Measurements from ENCODE around the gene CCHCR1.
A peak's percentile ranks its signal among the peaks of the same experiment; 100 is the strongest.

The CCHCR1 gene

GRCh38 chr6:31161216-31162126 is 3.9 kb upstream of the CCHCR1 start:
- DNase-seq, result no peak

DNA sequence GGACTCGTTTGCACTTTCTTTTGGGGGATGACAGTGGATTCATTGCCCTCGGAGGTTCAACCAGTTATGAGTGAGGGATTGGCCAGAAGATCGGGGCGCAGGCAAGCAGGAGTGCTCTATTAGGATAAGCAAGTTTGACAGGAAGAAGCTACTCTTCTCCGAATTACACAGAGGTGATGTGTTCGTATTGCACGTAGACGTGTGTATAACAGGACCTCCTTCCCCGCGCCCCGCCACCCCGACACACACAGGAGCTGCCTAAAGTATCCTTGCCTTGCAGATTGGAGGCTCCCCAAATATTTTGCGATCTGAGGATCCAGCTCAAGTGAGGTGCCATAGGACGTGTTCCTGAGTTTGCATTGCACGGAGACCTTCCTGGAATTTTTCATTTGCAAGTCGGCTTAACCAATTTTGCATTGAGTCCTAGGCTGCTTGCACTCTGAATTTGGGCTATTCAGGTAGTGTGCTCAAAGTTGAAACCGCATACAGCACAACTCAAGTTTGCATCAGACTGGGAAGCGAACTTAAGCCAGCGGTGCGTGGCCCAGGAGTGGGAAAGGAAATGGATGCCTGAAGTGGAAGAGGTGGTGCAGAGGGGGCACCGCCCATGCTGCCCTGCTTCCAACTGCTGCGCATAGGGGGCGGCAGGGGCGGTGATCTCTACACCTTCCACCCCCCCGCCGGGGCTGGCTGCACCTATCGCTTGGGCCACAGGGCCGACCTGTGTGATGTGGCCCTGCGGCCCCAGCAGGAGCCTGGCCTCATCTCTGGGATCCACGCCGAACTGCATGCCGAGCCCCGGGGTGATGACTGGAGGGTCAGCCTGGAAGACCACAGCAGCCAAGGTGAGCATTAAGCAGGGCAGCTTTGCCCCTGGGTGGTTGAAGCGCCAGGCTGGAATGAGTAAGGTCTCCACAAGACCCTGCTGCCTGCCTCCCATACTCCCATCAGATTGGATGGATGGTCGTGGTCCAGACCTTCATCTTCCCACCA is 1.6 kb upstream of the CCHCR1 start:
- DNase-seq, result no peak

GRCh38 chr6:31158140-31158862 is 699 bp upstream of the CCHCR1 start, which contains the start of gene TCF19:
TSS of gene TCF19 (plus strand) at chr6:31158589. CDS start at chr6:31159470, 881 bp downstream.
- DNase-seq, result peak; percentile 99

DNA sequence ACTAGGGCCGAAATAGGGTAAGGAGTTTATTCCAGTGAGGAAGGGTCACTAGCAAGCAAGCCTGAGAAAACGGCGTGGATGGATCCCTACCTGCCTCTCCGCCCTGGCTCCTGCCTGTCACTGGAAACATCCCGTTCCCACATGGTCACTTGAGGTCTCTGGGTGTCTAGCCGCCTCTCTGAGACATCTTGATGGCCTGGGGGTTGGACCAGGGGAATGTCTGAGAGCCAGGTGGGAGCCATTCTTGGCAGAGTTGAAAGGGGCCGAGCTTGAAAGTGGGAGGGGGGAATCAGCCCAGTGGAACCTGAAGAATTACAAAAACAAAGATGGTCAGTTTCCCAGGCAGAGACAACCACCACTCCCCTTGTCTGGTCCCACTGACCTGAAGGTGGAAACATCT is 961 bp downstream of the CCHCR1 start:
- no peak for DNase-seq

GRCh38 chr6:31154436-31154835 is 3.2 kb downstream of the CCHCR1 start:
- DNase-seq, result no peak

DNA sequence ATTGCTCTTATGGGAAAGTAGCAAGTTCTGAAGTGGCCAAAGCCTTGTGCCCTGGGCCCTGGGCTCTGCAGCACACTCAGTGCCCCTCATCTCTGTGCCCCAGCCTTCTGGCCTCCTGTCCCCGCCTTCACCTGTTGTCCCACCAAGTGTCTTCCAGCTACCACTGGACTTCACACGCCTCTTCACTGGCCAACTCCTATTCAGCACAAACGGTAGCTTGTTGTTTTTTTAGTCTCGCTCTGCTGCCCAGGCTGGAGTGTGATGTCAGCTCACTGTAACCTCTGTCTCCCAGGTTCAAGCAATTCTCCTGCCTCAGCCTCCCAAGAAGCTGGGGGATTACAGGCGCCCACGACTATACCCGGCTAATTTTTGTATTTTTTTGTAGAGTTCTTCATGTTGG is 4.8 kb downstream of the CCHCR1 start:
- no peak for DNase-seq

GRCh38 chr6:31149827-31150447 is 7.7 kb downstream of the CCHCR1 start:
- no peak for DNase-seq

DNA sequence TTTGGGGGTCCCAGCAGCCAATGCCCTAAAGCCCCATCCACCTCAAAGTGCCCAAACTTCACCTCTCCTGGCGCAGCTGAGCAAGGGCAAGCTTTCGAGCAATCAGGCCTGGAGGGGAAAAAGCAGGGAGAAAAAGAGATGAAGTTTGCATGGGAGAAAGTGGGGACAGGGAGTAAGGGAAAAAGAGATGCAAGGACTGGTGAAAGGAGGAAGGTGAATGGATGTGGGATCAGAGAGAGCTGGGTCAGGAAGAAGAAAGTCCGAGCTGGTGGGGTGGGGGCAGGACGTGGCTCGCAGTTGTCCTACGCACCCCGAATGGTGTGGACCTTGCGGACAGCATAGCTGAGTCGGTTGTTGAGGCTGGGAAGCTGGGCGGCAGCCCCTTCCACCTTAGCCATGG is 12.2 kb downstream of the CCHCR1 start:
- DNase-seq, result no peak

GRCh38 chr6:31144970-31145340 is 12.6 kb downstream of the CCHCR1 start:
- DNase-seq, result no peak

- no peak for DNase-seq
These were observed 13.2 kb downstream of the CCHCR1 start for GRCh38 chr6:31144296-31144969.

- DNase-seq, result peak; percentile 32
These were observed 14.5 kb downstream of the CCHCR1 start for GRCh38 chr6:31143148-31143547.

- peak; percentile 39 for DNase-seq
These were observed 15.2 kb downstream of the CCHCR1 start for GRCh38 chr6:31142361-31142761.

DNA sequence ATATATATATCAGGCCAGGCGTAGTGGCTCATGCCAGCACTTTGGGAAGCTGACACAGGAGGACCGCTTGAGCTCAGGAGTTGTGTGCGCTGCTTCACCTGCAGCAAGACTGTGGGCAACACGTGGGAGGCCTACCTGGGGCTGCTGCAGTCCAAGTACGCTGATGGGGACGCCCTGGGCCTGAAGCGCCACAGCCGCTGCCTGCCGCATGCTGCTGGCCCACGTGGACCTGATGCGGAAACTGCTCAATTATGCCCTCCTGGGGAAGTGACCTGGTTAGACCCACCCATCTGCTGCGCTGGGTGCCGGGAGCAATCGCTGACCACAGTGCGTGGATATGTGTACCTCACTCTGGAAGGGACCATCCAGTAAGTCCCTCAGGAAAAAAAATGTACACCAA is 17.0 kb downstream of the CCHCR1 start:
- no peak for DNase-seq

DNA sequence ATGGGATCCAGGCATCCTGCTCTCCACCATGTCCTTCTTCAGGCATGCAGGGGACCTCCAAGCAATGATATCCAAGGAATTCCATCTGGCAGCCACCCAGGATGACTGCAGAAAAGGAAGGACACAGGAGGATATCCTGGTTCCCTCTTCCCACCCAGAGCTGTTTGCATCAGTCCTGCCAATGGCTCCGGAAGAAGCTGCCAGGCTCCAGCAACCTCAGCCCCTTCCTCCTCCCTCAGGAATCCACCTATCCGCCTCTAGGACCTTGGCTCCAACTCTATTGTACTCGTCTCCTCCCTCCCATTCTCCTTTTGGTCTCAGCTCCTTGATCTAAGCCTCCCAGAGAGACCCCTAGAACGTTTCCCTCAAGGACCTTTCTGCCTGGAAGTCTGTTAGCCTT is 18.0 kb downstream of the CCHCR1 start:
- no peak for DNase-seq

DNA sequence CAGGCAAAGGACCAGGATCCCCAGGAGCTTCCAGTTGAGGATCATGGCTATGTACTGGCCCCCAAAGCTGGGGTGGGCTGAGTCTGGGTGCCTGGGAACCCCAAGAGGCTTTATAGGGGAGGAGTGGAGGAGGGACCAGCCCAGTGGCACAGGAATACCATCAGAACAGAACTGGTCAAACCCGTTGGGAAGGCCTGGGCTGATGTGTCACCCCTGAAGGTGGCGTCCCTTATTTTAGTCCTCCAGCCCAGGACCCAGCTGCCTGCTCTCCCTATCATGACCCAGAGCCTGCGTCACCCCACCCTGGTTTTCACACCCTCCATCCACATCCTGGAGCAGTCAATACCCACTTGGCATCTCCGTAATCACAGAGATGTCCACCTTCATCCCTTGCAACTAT is 18.6 kb downstream of the CCHCR1 start, which contains the start of gene PSORS1C2:
PSORS1C2 (minus strand) TSS at position 85 of the 400 bp plus-strand sequence; CDS start at position 45, 40 bp downstream.
- no peak for DNase-seq

- DNase-seq, result no peak
These were observed 21.9 kb downstream of the CCHCR1 start for GRCh38 chr6:31135710-31136109.

GRCh38 chr6:31132806-31133205 is 24.8 kb downstream of the CCHCR1 start:
- no peak for DNase-seq

DNA sequence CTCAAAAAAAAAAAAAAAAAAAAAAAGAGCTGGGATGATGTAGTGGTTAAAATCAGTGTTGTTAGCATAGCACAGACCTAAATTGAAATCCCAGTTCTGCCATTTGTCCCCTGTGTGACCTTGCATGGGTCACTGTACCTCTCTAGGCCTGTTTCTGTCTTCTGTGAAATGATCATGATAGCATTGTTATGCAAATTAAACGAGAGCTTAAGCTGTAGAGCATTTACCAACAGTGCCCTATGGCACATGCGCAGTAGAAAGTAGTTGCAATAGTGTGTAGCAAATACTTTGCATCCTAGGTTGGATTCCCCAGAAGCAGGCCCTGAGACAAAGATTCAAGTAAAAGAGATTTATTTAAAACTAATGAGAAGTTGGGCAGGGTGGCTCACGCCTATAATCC is 26.0 kb downstream of the CCHCR1 start:
- DNase-seq, result no peak

- DNase-seq, result no peak
These were observed 26.9 kb downstream of the CCHCR1 start for GRCh38 chr6:31130751-31131150.

GRCh38 chr6:31129130-31129529 is 28.5 kb downstream of the CCHCR1 start:
- DNase-seq, result no peak

- DNase-seq, result peak; percentile 64
These were observed 29.4 kb downstream of the CCHCR1 start for GRCh38 chr6:31128093-31128676.

All from retina (tissue), 1 donor.